Endothelial cell of umbilical vein (primary cell): ENCODE results near the gene GRK1. TPM values are rescaled to one million over a fixed set of nuclear protein-coding genes. Genes with fewer than 3 reads are reported as not detected.

Experiments used
- BruUV-seq: library from RNA; stranded (reverse); fragments of 400-500 nt; replicated peaks from 2 replicates; lab custom pipeline; 2021; lab: Mats Ljungman, UMichigan
- CTCF ChIA-PET: fragments of 300-600, 350-600 bp; sonication (Branson Sonifier 250); formaldehyde crosslinking; loops from one replicate; lab custom pipeline; 2021; ENCODE audit warnings: antibody characterized with exemption, inconsistent platforms; lab: Charles Lee
- POLR2A ChIA-PET: fragments of 300-600, 350-600 bp; sonication (Branson Sonifier 250); formaldehyde crosslinking; loops from one replicate; lab custom pipeline; 2021; ENCODE audit warnings: antibody characterized with exemption, inconsistent platforms; lab: Charles Lee
- DNase-seq: peaks from one replicate; pipeline ENCODE4 v3.0.0-alpha.2; 2011; ENCODE audit warnings: low read depth, low spot score
- FAIRE-seq: peaks from 2 replicates; lab custom pipeline; 2011; peaks lifted over from hg19 to GRCh38; lab: Jason Lieb, UNC
- H2AFZ ChIP-seq: 2 replicates; pipeline ENCODE4 v1.6.0; 2012; ENCODE audit warnings: low read depth, low read length, control low read depth, inconsistent platforms
- H3K27ac ChIP-seq: 2 replicates; pipeline ENCODE4 v1.5.1; 2011; ENCODE audit warnings: low read depth, mild to moderate bottlenecking, control low read depth, low read length, moderate library complexity; ENCODE audit not compliant: insufficient read depth
- H3K27me3 ChIP-seq, 2 experiments: 2 replicates each; pipeline versions ENCODE4 v1.6.0 to v1.6.1; 2011; ENCODE audit warnings: low read length in 2 of 2, mixed read lengths in 1 of 2; ENCODE audit not compliant: control insufficient read depth in 2 of 2, insufficient read depth in 2 of 2
- H3K36me3 ChIP-seq, 2 experiments: 2 replicates in 1 of 2; 3 replicates in 1 of 2; pipeline ENCODE4 v1.5.1; 2011; ENCODE audit warnings: low read length in 2 of 2, mild to moderate bottlenecking in 1 of 2, moderate library complexity in 1 of 2; ENCODE audit not compliant: control insufficient read depth in 2 of 2, insufficient read depth in 2 of 2; ENCODE audit errors: extremely low read depth in 1 of 2
- H3K4me1 ChIP-seq: 3 replicates; pipeline ENCODE4 v1.5.1; 2011; ENCODE audit warnings: mild to moderate bottlenecking, low read length; ENCODE audit not compliant: control insufficient read depth, insufficient read depth; ENCODE audit errors: extremely low read depth
- H3K4me2 ChIP-seq: 2 replicates; pipeline ENCODE4 v1.6.1; 2011; ENCODE audit warnings: low read length, control low read depth, mixed read lengths; ENCODE audit not compliant: insufficient read depth
- H3K4me3 ChIP-seq, 3 experiments: fragments of 200-600 bp in 1 of 3; sonication (generic), shearing (Covaris generic) in 1 of 3; replicated peaks in 1 of 3; 2 replicates each; pipeline ENCODE4 v1.5.1; 2011 to 2016; ENCODE audit warnings: control low read depth in 3 of 3, low read length in 3 of 3, mild to moderate bottlenecking in 2 of 3, inconsistent platforms in 1 of 3, low read depth in 1 of 3, moderate library complexity in 1 of 3; ENCODE audit not compliant: insufficient read depth in 1 of 3
- H3K79me2 ChIP-seq: 2 replicates; pipeline ENCODE4 v1.6.0; 2012; ENCODE audit warnings: low read length, inconsistent platforms; ENCODE audit not compliant: control insufficient read depth, insufficient read depth
- H3K9ac ChIP-seq: replicated peaks from 2 replicates; pipeline ENCODE3; 2011; ENCODE audit warnings: low read length, control low read depth; ENCODE audit not compliant: insufficient read depth; ENCODE audit errors: extremely low read depth
- H3K9me1 ChIP-seq: replicated peaks from 3 replicates; pipeline ENCODE4 v1.6.0; 2011; ENCODE audit warnings: mild to moderate bottlenecking, low read length; ENCODE audit not compliant: control insufficient read depth, insufficient read depth; ENCODE audit errors: extremely low read depth
- H3K9me3 ChIP-seq: replicated peaks from 2 replicates; pipeline ENCODE4 v1.5.1; 2012; ENCODE audit warnings: low read length, inconsistent platforms; ENCODE audit not compliant: control insufficient read depth, insufficient read depth
- H4K20me1 ChIP-seq: replicated peaks from 2 replicates; pipeline ENCODE3; 2011; ENCODE audit warnings: mild to moderate bottlenecking, low read length; ENCODE audit not compliant: control insufficient read depth, insufficient read depth; ENCODE audit errors: extremely low read depth
- EZH2 ChIP-seq: IDR thresholded peaks from 2 replicates; pipeline ENCODE4 v1.6.1; 2012; ENCODE audit warnings: borderline replicate concordance, low read depth, mild to moderate bottlenecking, moderate library complexity, low read length, inconsistent platforms; ENCODE audit not compliant: severe bottlenecking
- FOS ChIP-seq: IDR thresholded peaks from 2 replicates; pipeline ENCODE4 v1.6.1; 2011; ENCODE audit warnings: mild to moderate bottlenecking, low read length, moderate library complexity, borderline replicate concordance; ENCODE audit not compliant: insufficient read depth
- GATA2 ChIP-seq: IDR thresholded peaks from 2 replicates; pipeline ENCODE4 v1.7.0; 2011; ENCODE audit warnings: low read depth, mild to moderate bottlenecking, moderate library complexity, mixed read lengths, low read length; ENCODE audit not compliant: insufficient read length, insufficient read depth
- JUN ChIP-seq: IDR thresholded peaks from 2 replicates; pipeline ENCODE4 v1.6.1; 2011; ENCODE audit warnings: borderline replicate concordance, low read depth; ENCODE audit not compliant: insufficient read length, insufficient read depth
- MYC ChIP-seq: IDR thresholded peaks from one replicate; pipeline ENCODE4 v1.6.1; 2011; ENCODE audit warnings: mild to moderate bottlenecking, low read depth, low read length
- POLR2A ChIP-seq: IDR thresholded peaks from 2 replicates; pipeline ENCODE4 v1.6.1; 2012; ENCODE audit warnings: low read depth, mild to moderate bottlenecking, control low read depth, low read length
- POLR2AphosphoS5 ChIP-seq: IDR thresholded peaks from 2 replicates; pipeline ENCODE4 v1.6.1; 2012; ENCODE audit warnings: low read depth, mild to moderate bottlenecking, control low read depth, low read length, moderate library complexity; ENCODE audit not compliant: insufficient read depth
- dilution Hi-C: fragments of 300-500 bp; cut with MboI; formaldehyde crosslinking; loops from one replicate; pipeline ENCODE4 v1.15.0; 2019; ENCODE audit warnings: low sequenced_read_pairs; ENCODE audit not compliant: extremely low pct_ligation_motif_present
- intact Hi-C: fragments of 100-400 bp; cut with micrococcal nuclease; formaldehyde crosslinking; loops from one replicate; pipeline ENCODE4 v1.10.0; 2022
- polyA plus RNA-seq, 4 experiments: library from polyadenylated mRNA; depleted of rRNA in 3 of 4; stranded (reverse) in 3 of 4; unstranded in 1 of 4; fragments of >200 nt; gene quantifications; 2 replicates each; pipeline versions ENCODE4 v1.2.1 to v1.2.3, GENCODE V29; 2011 to 2012; ENCODE audit warnings: missing spikeins in 1 of 4
- total RNA-seq: library from RNA; stranded (reverse); gene quantifications from 2 replicates; pipeline ENCODE4 v1.2.3, GENCODE V29; 2021
- TF ChIP-seq, protein P1 (sequence below), 2 donors: IDR thresholded peaks; 1 replicate in 1 of 2; 2 replicates in 1 of 2; pipeline ENCODE4 v1.5.1; 2011; ENCODE audit warnings: low read length in 2 of 2, mild to moderate bottlenecking in 2 of 2, moderate library complexity in 2 of 2, control low read depth in 1 of 2, inconsistent platforms in 1 of 2, low read depth in 1 of 2; ENCODE audit not compliant: insufficient read depth in 1 of 2; ENCODE audit errors: extremely low read depth in 1 of 2
- TF ChIP-seq, protein P2 (sequence below): IDR thresholded peaks from 2 replicates; pipeline ENCODE4 v1.6.1; 2011; ENCODE audit not compliant: insufficient read depth, insufficient read length

Gene GRK1
- total and polyA plus RNA-seq, 2 donors (not counting 3 experiments of a cell fraction or from before 2014, with no cell fraction given): not detected

DNA sequence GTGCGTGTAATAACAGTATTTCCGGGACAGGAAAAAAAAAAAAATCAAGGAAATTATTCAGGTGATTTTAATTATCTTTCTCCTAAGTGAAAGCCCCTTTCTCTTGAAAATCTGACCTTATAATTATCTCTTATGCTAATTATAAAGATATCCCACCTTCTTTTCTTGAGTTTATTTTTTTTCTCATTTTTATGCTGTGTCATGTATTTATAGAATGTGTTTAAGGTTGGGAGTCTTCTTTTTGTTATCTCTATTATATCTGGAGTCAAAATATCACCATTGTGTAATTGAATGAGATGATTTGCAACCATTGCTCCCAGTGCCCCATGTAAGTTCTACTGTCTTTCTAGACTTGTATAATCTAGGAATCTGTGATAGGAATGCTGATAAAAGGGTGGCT, 95.1 kb downstream of the GRK1 start:
- no TSS peak for BruUV-seq
- intact Hi-C loops (no loop called here), dilution Hi-C loops (no loop called here)
- H3K27me3 ChIP-seq: no peaks in the 10 kb centered on the region
- ChIA-PET POLR2A (no interaction called here), CTCF (no interaction called here)
- H3K36me3 ChIP-seq: peaks cover 8 to 13% of the 10 kb centered on the region in 2 experiments
- no peak for TF ChIP-seq EZH2
- TF ChIP-seq MYC: no peak
- no peak for TF ChIP-seq POLR2A
- no peak for TF ChIP-seq JUN
- TF ChIP-seq GATA2: no peak
- TF ChIP-seq, protein P1, sequence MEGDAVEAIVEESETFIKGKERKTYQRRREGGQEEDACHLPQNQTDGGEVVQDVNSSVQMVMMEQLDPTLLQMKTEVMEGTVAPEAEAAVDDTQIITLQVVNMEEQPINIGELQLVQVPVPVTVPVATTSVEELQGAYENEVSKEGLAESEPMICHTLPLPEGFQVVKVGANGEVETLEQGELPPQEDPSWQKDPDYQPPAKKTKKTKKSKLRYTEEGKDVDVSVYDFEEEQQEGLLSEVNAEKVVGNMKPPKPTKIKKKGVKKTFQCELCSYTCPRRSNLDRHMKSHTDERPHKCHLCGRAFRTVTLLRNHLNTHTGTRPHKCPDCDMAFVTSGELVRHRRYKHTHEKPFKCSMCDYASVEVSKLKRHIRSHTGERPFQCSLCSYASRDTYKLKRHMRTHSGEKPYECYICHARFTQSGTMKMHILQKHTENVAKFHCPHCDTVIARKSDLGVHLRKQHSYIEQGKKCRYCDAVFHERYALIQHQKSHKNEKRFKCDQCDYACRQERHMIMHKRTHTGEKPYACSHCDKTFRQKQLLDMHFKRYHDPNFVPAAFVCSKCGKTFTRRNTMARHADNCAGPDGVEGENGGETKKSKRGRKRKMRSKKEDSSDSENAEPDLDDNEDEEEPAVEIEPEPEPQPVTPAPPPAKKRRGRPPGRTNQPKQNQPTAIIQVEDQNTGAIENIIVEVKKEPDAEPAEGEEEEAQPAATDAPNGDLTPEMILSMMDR (IDR thresholded peaks at IDR 0.05; ENCODE audit: extremely low read depth in 1 of 2, insufficient read depth in 1 of 2, low read depth in 1 of 2, low read length in 2 of 2): no peak
- TF ChIP-seq POLR2AphosphoS5: no peak
- TF ChIP-seq, protein P2, sequence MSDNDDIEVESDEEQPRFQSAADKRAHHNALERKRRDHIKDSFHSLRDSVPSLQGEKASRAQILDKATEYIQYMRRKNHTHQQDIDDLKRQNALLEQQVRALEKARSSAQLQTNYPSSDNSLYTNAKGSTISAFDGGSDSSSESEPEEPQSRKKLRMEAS: no peak
- TF ChIP-seq FOS: no peak
- no peaks in the 10 kb centered on the region for H4K20me1 ChIP-seq
- H3K27ac ChIP-seq: no peak overlapping the region
- H3K9me3 ChIP-seq: no peaks in the 10 kb centered on the region
- H3K4me3 ChIP-seq: no peak overlapping the region
- peaks cover 18% of the 10 kb centered on the region for H3K4me1 ChIP-seq
- DNase-seq: no peak
- H3K9me1 ChIP-seq: no peaks in the 10 kb centered on the region
- H3K79me2 ChIP-seq: peaks cover 29% of the 10 kb centered on the region
- FAIRE-seq: peak; percentile 37
- no peak overlapping the region for H3K4me2 ChIP-seq
- no peak overlapping the region for H3K9ac ChIP-seq
- no peak overlapping the region for H2AFZ ChIP-seq
